ENCODE results near the gene METTL16.
"Not testable (repeated sequence)": the region's sequence is repeated elsewhere in the genome, so short reads cannot be mapped to it uniquely, and the experiment has no call there.

METTL16 gene

DNA sequence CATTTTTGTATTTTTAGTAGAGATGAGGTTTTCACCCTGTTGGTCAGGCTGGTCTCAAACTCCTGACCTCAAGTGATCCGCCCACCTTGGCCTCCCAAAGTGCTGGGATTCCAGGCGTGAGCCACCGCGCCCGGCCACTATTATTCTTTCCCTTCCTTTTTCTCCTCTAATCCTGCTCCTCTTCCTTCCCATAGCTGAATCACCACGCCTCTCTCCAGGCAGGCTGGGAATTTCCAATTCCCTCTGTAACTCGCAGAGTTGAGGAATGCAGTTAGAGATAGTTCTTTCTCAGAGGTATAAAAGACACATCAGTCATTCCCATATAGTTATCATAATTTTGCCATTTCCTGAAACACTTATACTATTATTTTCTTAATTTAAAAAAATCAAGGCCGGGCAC lies 11.2 kb downstream of the METTL16 start:
- H3K36me3 ChIP-seq (ENCODE audit: insufficient read depth, low read length), result peaks cover 80% of the 10 kb centered on the region
- H3K79me2 ChIP-seq (ENCODE audit: insufficient read depth, low read length), result peaks cover 37% of the 10 kb centered on the region

DNA sequence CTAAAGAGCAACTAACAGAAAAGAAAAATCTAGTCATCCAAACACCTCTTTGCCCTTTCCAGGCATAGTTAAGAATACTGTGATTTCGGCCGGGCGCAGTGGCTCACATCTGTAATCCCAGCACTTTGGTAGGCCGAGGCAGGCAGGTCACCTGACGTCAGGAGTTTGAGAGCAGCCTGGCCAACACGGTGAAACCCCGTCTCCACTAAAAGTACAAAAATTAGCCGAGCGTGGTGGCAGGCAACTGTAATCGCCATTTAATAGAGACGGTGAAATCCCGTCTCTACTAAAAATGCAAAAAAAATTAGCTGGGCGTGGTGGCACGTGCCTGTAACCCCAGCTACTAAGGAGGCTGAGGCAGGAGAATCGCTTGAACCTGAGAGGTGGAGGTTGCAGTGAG lies 22.4 kb downstream of the METTL16 start:
- H3K4me3 ChIP-seq (ENCODE audit: low read depth, low read length, poor library complexity, severe bottlenecking), result peak overlapping the region; percentile 39
- H3K79me2 ChIP-seq (ENCODE audit: insufficient read depth, low read length), result peaks cover 41% of the 10 kb centered on the region
- H3K27ac ChIP-seq (ENCODE audit: low read depth, low read length, poor library complexity, severe bottlenecking), result peak overlapping the region; percentile 95
- not testable (repeated sequence) for H3K9me2 ChIP-seq (ENCODE audit: low read depth, low read length); H4K20me1 ChIP-seq (ENCODE audit: insufficient read depth, low read length); H3K36me3 ChIP-seq (ENCODE audit: insufficient read depth, low read length); H3K9me3 ChIP-seq (ENCODE audit: low read length); H3K27me3 ChIP-seq (ENCODE audit: insufficient read depth, low read length); H2AFZ ChIP-seq (ENCODE audit: low read length)
- H3F3A ChIP-seq (ENCODE audit: insufficient read depth, low read length), result peaks cover 13% of the 10 kb centered on the region
- H3K9ac ChIP-seq (ENCODE audit: low read length), result peak overlapping the region; percentile 46
- H3K4me2 ChIP-seq (ENCODE audit: low read length), result peak overlapping the region; percentile 59
- H3K4me1 ChIP-seq (ENCODE audit: insufficient read depth, low read length, severe bottlenecking), result peaks cover 45% of the 10 kb centered on the region

More for the DNA sequence above, 11.2 kb downstream of the METTL16 start:
- no peak overlapping the region for H3K9ac ChIP-seq (ENCODE audit: low read length)
- TF ChIP-seq EZH2 (IDR thresholded peaks at IDR 0.05; ENCODE audit: borderline replicate concordance, low read length), result no peak
- TF ChIP-seq CTCF (IDR thresholded peaks at IDR 0.05; ENCODE audit: low read length), result no peak
- H3K9me2 ChIP-seq (ENCODE audit: low read depth, low read length), result no peaks in the 10 kb centered on the region
- no peak overlapping the region for H2AFZ ChIP-seq (ENCODE audit: low read length)
- no peak overlapping the region for H3K27ac ChIP-seq (ENCODE audit: low read depth, low read length, poor library complexity, severe bottlenecking)
- no peaks in the 10 kb centered on the region for H3K27me3 ChIP-seq (ENCODE audit: insufficient read depth, low read length)
- H3K4me2 ChIP-seq (ENCODE audit: low read length), result no peak overlapping the region
- H3F3A ChIP-seq (ENCODE audit: insufficient read depth, low read length), result no peaks in the 10 kb centered on the region
- no peaks in the 10 kb centered on the region for H4K20me1 ChIP-seq (ENCODE audit: insufficient read depth, low read length)
- H3K4me3 ChIP-seq (ENCODE audit: low read depth, low read length, poor library complexity, severe bottlenecking), result no peak overlapping the region
- no peaks in the 10 kb centered on the region for H3K4me1 ChIP-seq (ENCODE audit: insufficient read depth, low read length, severe bottlenecking)
- H3K9me3 ChIP-seq (ENCODE audit: low read length), result peaks cover 9% of the 10 kb centered on the region

DNA sequence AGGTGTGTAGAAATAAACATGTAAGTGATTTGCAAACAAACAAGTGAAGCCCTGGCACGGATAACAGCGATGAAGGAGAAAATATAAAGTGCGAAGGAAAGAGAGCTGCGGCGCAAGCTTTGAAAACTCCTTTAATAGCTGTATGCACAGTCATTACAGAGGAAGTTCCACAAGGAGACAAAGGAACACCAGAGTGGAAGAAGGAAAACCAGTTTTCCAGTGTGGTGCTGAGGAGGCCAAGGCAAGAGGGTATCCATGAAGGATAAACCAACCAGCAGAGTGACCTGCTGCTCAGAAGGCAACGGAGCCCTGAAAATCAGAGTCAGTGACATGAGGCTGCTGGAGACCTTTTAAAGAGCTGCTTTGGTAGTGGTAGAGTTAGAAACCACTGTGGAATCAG lies 24.4 kb downstream of the METTL16 start:
- peaks cover 61% of the 10 kb centered on the region for H3K79me2 ChIP-seq (ENCODE audit: insufficient read depth, low read length)

DNA sequence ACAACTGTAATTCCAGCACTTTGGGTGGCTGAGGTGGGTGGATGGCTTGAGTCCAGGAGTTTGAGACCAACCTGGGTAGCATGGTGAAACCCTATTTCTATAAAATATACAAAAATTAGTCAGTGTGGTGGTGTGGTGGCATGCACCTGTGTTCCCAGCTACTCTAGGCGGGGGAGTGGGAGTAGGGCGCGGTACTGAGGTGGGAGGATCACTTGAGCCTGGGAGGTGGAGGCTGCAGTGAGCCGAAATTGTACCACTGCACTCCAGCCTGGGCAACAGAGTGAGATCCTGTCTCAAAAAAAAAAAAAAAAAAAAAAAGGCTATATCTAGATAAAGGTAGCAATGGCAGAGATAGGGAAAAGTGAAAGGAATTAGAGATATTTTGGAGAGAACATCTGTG lies 25.0 kb downstream of the METTL16 start:
- not testable (repeated sequence) for H3K36me3 ChIP-seq (ENCODE audit: insufficient read depth, low read length); H4K20me1 ChIP-seq (ENCODE audit: insufficient read depth, low read length); H3F3A ChIP-seq (ENCODE audit: insufficient read depth, low read length); H3K9me3 ChIP-seq (ENCODE audit: low read length); H3K4me2 ChIP-seq (ENCODE audit: low read length); H3K9me2 ChIP-seq (ENCODE audit: low read depth, low read length); H3K9ac ChIP-seq (ENCODE audit: low read length); H2AFZ ChIP-seq (ENCODE audit: low read length); H3K4me3 ChIP-seq (ENCODE audit: low read depth, low read length, poor library complexity, severe bottlenecking); H3K27me3 ChIP-seq (ENCODE audit: insufficient read depth, low read length); H3K27ac ChIP-seq (ENCODE audit: low read depth, low read length, poor library complexity, severe bottlenecking)
- peaks cover 53% of the 10 kb centered on the region for H3K4me1 ChIP-seq (ENCODE audit: insufficient read depth, low read length, severe bottlenecking)
- peaks cover 67% of the 10 kb centered on the region for H3K79me2 ChIP-seq (ENCODE audit: insufficient read depth, low read length)

More for the DNA sequence above, 24.4 kb downstream of the METTL16 start:
- Histone ChIP-seq H3K4me2 (ENCODE audit: low read length) (no peak overlapping the region), H3F3A (ENCODE audit: insufficient read depth, low read length) (peaks cover 12% of the 10 kb centered on the region), H3K9ac (ENCODE audit: low read length) (no peak overlapping the region), H3K9me2 (ENCODE audit: low read depth, low read length) (no peaks in the 10 kb centered on the region), H3K9me3 (ENCODE audit: low read length) (no peaks in the 10 kb centered on the region), H3K27ac (ENCODE audit: low read depth, low read length, poor library complexity, severe bottlenecking) (no peak overlapping the region), H3K4me1 (ENCODE audit: insufficient read depth, low read length, severe bottlenecking) (peaks cover 50% of the 10 kb centered on the region), H4K20me1 (ENCODE audit: insufficient read depth, low read length) (no peaks in the 10 kb centered on the region), H3K36me3 (ENCODE audit: insufficient read depth, low read length) (peaks cover 5% of the 10 kb centered on the region; the same call in 1 of the 2 replicates), H3K27me3 (ENCODE audit: insufficient read depth, low read length) (no peaks in the 10 kb centered on the region), H2AFZ (ENCODE audit: low read length) (no peak overlapping the region), H3K4me3 (ENCODE audit: low read depth, low read length, poor library complexity, severe bottlenecking) (no peak overlapping the region)
- TF ChIP-seq EZH2 (IDR thresholded peaks at IDR 0.05; ENCODE audit: borderline replicate concordance, low read length) (no peak), CTCF (IDR thresholded peaks at IDR 0.05; ENCODE audit: low read length) (no peak)

All from OCI-LY1 (cell line).